ENCODE measurements around the gene CLTRN.
"Not testable (repeated sequence)": the region's sequence is repeated elsewhere in the genome, so short reads cannot be mapped to it uniquely, and the experiment has no call there.

The CLTRN gene

DNA sequence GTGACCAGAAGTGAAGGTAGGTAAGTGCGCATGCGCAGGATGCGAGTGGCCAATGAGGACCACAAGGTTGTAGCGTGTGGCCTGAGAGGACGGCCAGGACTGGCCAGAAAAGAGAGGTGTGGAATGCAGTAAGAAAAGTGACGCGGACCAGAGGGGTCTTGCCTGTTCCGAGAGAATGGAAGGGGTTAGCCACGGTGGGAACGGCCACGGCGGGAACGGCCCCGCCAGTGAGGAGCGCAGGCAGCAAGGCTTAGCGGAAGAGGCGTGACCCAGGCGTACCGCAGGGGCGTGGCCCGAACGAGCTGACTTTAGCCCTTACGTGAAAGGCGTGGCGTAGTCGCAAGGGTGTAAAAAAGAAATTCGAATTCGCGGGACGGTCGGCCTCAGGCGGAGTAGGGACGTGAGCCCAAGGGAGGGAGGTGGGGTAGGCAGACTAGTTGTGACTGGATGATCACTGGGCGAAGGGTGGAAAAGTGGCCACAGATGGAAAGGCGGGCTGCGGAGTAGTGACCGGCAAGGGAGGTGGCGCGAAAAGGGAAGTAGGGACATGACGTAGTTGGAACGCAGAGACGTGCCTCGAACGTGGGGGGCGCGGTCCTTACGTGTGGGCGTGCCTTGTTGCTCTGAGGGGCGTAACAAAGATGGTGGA is 10.4 kb upstream of the CLTRN start:
- Mint-ChIP-seq H3K4me1 (ENCODE audit: low read depth) (peaks cover 18% of the 10 kb centered on the region), H3K27me3 (no peaks in the 10 kb centered on the region), H3K36me3 (no peaks in the 10 kb centered on the region), H3K9me3 (ENCODE audit: low read depth) (no peaks in the 10 kb centered on the region), H3K4me3 (no peak overlapping the region), H3K27ac (no peak overlapping the region)

DNA sequence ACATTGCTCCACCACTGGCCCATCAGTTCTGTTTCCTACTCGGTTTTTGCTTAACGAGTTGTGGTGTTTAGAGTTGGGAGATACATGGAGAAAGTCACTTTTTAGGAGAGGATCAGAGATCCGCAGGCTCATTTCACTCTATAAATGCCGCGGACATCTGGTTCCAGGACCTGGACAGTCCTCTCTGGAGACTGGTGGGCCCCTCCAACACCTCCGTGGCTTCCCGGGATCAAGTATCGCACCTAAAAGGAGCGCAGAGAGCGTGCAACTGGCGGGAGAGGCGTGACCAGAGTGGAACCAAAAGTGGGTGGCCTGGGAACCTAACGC is 9.9 kb upstream of the CLTRN start:
- H3K27ac Mint-ChIP-seq = no peak overlapping the region
- no peaks in the 10 kb centered on the region for H3K9me3 Mint-ChIP-seq (ENCODE audit: low read depth)
- H3K27me3 Mint-ChIP-seq = no peaks in the 10 kb centered on the region
- H3K36me3 Mint-ChIP-seq = no peaks in the 10 kb centered on the region
- H3K4me1 Mint-ChIP-seq (ENCODE audit: low read depth) = peaks cover 18% of the 10 kb centered on the region
- H3K4me3 Mint-ChIP-seq = no peak overlapping the region

- Mint-ChIP-seq H3K27ac (no peak overlapping the region), H3K9me3 (ENCODE audit: low read depth) (no peaks in the 10 kb centered on the region), H3K36me3 (no peaks in the 10 kb centered on the region), H3K27me3 (no peaks in the 10 kb centered on the region), H3K4me1 (ENCODE audit: low read depth) (peaks cover 18% of the 10 kb centered on the region), H3K4me3 (no peak overlapping the region)
These were observed 9.4 kb upstream of the CLTRN start for GRCh38 chrX:15673970-15674369.

GRCh38 chrX:15672881-15673280 is 8.3 kb upstream of the CLTRN start:
- Mint-ChIP-seq H3K4me3 (no peak overlapping the region), H3K27ac (no peak overlapping the region)

GRCh38 chrX:15663439-15663838 is 1.2 kb downstream of the CLTRN start:
- no peak overlapping the region for H3K4me3 Mint-ChIP-seq
- no peaks in the 10 kb centered on the region for H3K36me3 Mint-ChIP-seq
- H3K9me3 Mint-ChIP-seq (ENCODE audit: low read depth) = no peaks in the 10 kb centered on the region
- no peak overlapping the region for H3K27ac Mint-ChIP-seq
- no peaks in the 10 kb centered on the region for H3K27me3 Mint-ChIP-seq
- H3K4me1 Mint-ChIP-seq (ENCODE audit: low read depth) = no peaks in the 10 kb centered on the region

More at GRCh38 chrX:15672881-15673280, 8.3 kb upstream of the CLTRN start:
- Mint-ChIP-seq H3K9me3 (ENCODE audit: low read depth) (no peaks in the 10 kb centered on the region), H3K4me1 (ENCODE audit: low read depth) (peaks cover 12% of the 10 kb centered on the region), H3K36me3 (no peaks in the 10 kb centered on the region), H3K27me3 (no peaks in the 10 kb centered on the region)

DNA sequence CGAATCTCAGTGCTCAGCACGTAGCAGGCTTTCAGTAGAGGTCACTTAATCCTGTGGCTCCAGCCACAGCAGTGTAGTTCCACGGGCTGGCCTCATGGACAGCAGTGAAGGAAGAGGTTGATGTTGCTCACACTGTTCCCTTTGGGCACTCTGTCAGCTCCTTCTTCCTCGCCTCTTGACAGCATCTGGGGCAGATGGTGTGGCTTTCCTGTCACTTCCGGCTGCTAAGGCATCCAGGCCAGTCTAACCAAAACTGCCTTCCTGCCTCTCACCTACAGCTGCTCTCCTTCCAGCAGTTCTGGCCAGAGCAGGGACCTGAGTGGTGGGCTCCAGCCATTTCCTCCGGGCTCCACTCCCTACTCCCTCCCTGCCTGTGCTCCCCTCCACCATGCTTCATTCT is 9.8 kb downstream of the CLTRN start:
- not testable (repeated sequence) for H3K9me3 Mint-ChIP-seq (ENCODE audit: low read depth); H3K36me3 Mint-ChIP-seq; H3K27ac Mint-ChIP-seq; H3K4me3 Mint-ChIP-seq; H3K27me3 Mint-ChIP-seq; H3K4me1 Mint-ChIP-seq (ENCODE audit: low read depth)

DNA sequence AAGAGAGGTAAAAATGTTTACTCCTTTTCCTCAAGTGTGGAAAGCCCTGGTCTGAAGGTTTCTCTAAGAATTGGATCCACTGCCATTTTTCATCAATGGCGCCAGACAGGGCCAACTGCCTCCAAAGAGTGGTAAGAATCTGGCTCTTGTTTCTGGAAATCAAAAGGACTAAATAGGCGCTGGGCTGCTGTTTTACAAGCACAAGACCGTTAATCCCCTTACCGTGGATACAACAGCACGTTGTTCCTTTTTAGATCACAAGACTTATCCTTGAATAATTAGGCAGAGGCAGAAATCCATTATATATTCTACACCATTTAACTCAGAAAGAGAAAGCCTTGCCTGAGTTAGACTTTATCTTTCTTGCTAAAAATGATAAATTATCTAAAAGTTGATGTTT is 10.6 kb downstream of the CLTRN start:
- Mint-ChIP-seq H3K4me3 (no peak overlapping the region), H3K27me3 (no peaks in the 10 kb centered on the region), H3K27ac (no peak overlapping the region), H3K9me3 (ENCODE audit: low read depth) (no peaks in the 10 kb centered on the region), H3K4me1 (ENCODE audit: low read depth) (no peaks in the 10 kb centered on the region), H3K36me3 (no peaks in the 10 kb centered on the region)

- H3K4me1 Mint-ChIP-seq (ENCODE audit: low read depth) = peaks cover 15% of the 10 kb centered on the region
- not testable (repeated sequence) for H3K36me3 Mint-ChIP-seq; H3K27me3 Mint-ChIP-seq; H3K27ac Mint-ChIP-seq; H3K9me3 Mint-ChIP-seq (ENCODE audit: low read depth); H3K4me3 Mint-ChIP-seq
These were observed 17.1 kb downstream of the CLTRN start for GRCh38 chrX:15647510-15647909.

DNA sequence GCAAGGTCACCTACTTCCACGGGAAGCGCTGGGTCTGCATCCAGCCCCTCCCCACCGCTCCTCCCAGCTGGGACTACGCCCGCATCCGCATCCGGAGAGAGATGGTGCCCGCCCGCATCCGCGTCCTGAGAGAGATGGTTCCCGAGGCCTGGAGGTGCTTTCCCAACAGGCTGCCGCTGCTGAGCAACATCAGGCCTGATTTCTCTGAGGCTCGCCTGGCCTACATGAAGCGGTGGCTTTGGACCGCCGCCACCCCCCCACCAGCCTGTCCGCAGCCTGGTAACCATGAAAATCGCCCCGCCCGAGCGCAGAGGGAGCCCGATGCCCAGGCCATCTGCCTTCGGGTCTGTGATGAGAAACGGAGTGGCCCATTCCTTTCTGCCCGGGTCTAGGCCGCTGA is 18.1 kb downstream of the CLTRN start:
- H3K27me3 Mint-ChIP-seq = no peaks in the 10 kb centered on the region
- H3K4me3 Mint-ChIP-seq = no peak overlapping the region
- peaks cover 15% of the 10 kb centered on the region for H3K4me1 Mint-ChIP-seq (ENCODE audit: low read depth)
- no peaks in the 10 kb centered on the region for H3K9me3 Mint-ChIP-seq (ENCODE audit: low read depth)
- no peaks in the 10 kb centered on the region for H3K36me3 Mint-ChIP-seq
- no peak overlapping the region for H3K27ac Mint-ChIP-seq

- H3K4me1 Mint-ChIP-seq (ENCODE audit: low read depth) = peaks cover 15% of the 10 kb centered on the region
- no peak overlapping the region for H3K27ac Mint-ChIP-seq
- no peak overlapping the region for H3K4me3 Mint-ChIP-seq
- H3K9me3 Mint-ChIP-seq (ENCODE audit: low read depth) = no peaks in the 10 kb centered on the region
- no peaks in the 10 kb centered on the region for H3K36me3 Mint-ChIP-seq
- no peaks in the 10 kb centered on the region for H3K27me3 Mint-ChIP-seq
These were observed 18.6 kb downstream of the CLTRN start for GRCh38 chrX:15646031-15646430.

DNA sequence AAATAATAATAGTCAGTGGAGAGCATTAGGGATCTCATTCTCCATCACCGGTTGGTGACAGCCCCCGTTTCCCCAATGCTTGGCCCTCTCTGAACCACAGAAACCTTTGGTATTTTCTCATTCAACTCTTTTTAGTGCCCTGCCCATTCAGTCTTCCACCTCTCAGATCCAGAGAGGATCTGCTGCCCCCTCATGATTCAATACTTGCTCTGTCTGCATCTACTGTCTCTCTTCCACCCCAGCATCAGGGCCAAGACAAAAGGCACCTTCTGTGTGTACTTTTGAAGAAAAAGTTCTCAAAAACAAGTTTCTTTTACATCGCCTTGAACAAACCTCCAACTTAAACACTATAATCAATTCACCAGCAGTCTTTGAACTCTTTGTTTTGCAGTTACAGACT is 19.3 kb downstream of the CLTRN start:
- H3K9me3 Mint-ChIP-seq (ENCODE audit: low read depth) = no peaks in the 10 kb centered on the region
- H3K27me3 Mint-ChIP-seq = no peaks in the 10 kb centered on the region
- no peaks in the 10 kb centered on the region for H3K36me3 Mint-ChIP-seq
- peaks cover 15% of the 10 kb centered on the region for H3K4me1 Mint-ChIP-seq (ENCODE audit: low read depth)
- no peak overlapping the region for H3K4me3 Mint-ChIP-seq
- no peak overlapping the region for H3K27ac Mint-ChIP-seq

GRCh38 chrX:15644560-15644872 is 20.1 kb downstream of the CLTRN start:
- Mint-ChIP-seq H3K4me3 (no peak overlapping the region), H3K27me3 (no peaks in the 10 kb centered on the region), H3K9me3 (ENCODE audit: low read depth) (no peaks in the 10 kb centered on the region)

GRCh38 chrX:15643786-15644559 is 20.6 kb downstream of the CLTRN start:
- Mint-ChIP-seq H3K36me3 (no peaks in the 10 kb centered on the region), H3K27me3 (no peaks in the 10 kb centered on the region), H3K4me3 (peak overlapping the region; percentile 30), H3K4me1 (ENCODE audit: low read depth) (peaks cover 15% of the 10 kb centered on the region), H3K27ac (no peak overlapping the region), H3K9me3 (ENCODE audit: low read depth) (no peaks in the 10 kb centered on the region)

More at GRCh38 chrX:15644560-15644872, 20.1 kb downstream of the CLTRN start:
- H3K27ac Mint-ChIP-seq = no peak overlapping the region
- peaks cover 15% of the 10 kb centered on the region for H3K4me1 Mint-ChIP-seq (ENCODE audit: low read depth)
- no peaks in the 10 kb centered on the region for H3K36me3 Mint-ChIP-seq

DNA sequence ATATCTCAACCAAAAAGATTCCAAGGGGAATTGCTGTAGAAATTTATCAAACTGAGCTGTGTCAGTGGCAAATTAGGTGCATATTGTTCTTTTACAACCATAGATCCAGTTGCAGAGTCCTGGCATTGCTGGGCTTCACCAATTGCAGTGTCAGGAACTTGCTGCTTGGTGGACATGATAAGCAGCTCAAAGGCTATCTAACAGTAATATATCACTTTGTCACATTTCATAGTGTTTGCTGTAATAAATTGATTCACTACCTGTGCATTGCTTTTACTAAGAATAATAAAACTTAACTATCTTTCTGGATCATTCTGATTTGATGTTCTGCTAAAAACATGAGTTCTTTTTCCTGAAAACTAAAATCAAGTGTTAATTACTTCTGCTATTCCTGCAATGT is 33.0 kb downstream of the CLTRN start:
- no peaks in the 10 kb centered on the region for H3K36me3 Mint-ChIP-seq
- no peaks in the 10 kb centered on the region for H3K4me1 Mint-ChIP-seq (ENCODE audit: low read depth)
- H3K27ac Mint-ChIP-seq = no peak overlapping the region

DNA sequence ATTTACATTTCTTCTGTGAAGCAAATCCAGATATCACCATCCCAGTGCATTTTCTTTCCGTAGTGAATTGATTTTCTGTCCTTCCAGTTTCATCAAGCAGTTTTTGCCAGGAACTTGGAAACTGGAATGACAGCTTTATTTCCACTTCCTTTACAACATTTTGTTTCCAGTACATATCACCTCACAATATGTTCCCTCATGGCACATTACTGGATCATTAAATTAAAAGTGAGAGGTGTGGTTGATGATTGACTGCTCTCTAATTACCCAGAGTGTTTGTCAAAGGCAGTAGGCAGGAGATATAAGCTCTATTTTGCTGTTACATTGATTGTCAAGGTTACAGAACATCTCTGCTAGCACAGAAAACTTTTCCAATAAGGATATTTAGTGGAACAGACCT is 41.6 kb downstream of the CLTRN start:
- Mint-ChIP-seq H3K36me3 (peaks cover 2% of the 10 kb centered on the region), H3K9me3 (ENCODE audit: low read depth) (no peaks in the 10 kb centered on the region), H3K27ac (no peak overlapping the region), H3K27me3 (no peaks in the 10 kb centered on the region), H3K4me3 (no peak overlapping the region), H3K4me1 (ENCODE audit: low read depth) (no peaks in the 10 kb centered on the region)

More for the DNA sequence above, 33.0 kb downstream of the CLTRN start:
- no peaks in the 10 kb centered on the region for H3K9me3 Mint-ChIP-seq (ENCODE audit: low read depth)
- H3K27me3 Mint-ChIP-seq = peaks cover 6% of the 10 kb centered on the region
- no peak overlapping the region for H3K4me3 Mint-ChIP-seq
